HFF-Myc (cell line): ENCODE results near the gene ZNF530.

Experiments
- DNase-seq: peaks from one replicate; pipeline ENCODE4 v3.0.0-alpha.2; 2011; ENCODE audit warnings: low read depth; ENCODE audit errors: extremely low read depth
- H3K4me3 ChIP-seq: replicated peaks from 2 replicates; pipeline ENCODE4 v1.5.1; 2011; ENCODE audit warnings: low read depth, mild to moderate bottlenecking, control low read depth, low read length
- TF ChIP-seq, protein P1 (sequence below): IDR thresholded peaks from 2 replicates; pipeline ENCODE4 v1.5.1; 2012; ENCODE audit warnings: mild to moderate bottlenecking, low read depth, low read length, control low read depth; ENCODE audit errors: missing control alignments

ZNF530 gene

DNA sequence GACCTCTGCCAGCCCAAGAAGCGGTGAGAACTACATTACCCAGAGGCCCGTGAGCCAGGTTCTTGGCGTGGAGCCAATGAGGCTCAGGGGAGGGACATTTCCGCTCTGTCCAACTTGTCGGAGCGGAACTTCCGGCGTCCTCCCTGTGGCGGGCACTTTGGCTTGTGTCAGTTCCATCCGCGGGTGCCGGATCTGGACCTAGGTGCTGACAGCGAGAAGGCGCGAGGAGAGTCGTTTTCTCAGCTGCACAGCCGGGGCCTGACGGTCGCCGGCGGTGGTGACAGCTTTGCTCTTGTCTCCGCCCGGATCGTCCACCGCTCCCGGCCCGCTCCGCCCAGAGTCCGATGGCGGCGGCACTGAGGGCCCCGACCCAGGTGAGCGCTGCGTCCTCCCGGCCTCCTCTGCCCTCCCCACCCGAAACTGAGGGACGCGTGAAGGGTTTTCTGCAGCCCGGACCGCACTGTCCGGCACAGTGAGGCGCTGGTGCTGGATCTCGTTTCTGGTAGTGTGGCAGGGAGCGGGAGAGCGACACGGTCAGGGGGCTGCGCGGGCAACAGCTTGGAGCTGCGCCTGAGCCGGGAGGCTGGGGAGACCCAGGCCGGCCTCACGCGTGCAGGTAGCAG lies at the start of gene ZNF530:
ZNF530 (plus strand) TSS at position 125 of the 623 bp plus-strand sequence. CDS start 4,461 bp downstream, outside the sequence.
- peak; percentile 81 for DNase-seq
- TF ChIP-seq, protein P1, sequence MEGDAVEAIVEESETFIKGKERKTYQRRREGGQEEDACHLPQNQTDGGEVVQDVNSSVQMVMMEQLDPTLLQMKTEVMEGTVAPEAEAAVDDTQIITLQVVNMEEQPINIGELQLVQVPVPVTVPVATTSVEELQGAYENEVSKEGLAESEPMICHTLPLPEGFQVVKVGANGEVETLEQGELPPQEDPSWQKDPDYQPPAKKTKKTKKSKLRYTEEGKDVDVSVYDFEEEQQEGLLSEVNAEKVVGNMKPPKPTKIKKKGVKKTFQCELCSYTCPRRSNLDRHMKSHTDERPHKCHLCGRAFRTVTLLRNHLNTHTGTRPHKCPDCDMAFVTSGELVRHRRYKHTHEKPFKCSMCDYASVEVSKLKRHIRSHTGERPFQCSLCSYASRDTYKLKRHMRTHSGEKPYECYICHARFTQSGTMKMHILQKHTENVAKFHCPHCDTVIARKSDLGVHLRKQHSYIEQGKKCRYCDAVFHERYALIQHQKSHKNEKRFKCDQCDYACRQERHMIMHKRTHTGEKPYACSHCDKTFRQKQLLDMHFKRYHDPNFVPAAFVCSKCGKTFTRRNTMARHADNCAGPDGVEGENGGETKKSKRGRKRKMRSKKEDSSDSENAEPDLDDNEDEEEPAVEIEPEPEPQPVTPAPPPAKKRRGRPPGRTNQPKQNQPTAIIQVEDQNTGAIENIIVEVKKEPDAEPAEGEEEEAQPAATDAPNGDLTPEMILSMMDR, result no peak
- peak within 1 kb of the TSS; percentile 77 for H3K4me3 ChIP-seq

DNA sequence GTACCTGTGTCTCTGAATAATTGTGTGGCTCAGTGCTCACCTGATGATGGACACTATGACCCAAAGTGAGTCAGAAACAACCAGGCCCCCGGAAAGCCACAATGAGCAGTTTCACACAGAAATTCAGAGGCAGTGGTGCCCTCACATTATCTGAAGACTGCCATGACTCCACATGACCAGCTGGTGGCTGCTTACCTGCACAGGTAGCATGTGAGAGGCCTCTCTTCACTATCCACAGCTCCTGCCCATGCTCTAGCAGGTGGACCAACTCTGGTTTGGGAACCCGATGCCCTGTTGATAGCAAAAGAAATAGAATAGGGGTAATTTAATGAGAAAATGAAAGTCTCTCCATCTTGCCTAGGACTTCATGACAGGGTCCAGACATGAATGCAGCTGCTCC lies 47.3 kb upstream of the ZNF530 start:
- TF ChIP-seq, protein P1, result no peak
- no peak overlapping the region for H3K4me3 ChIP-seq
- no peak for DNase-seq

DNA sequence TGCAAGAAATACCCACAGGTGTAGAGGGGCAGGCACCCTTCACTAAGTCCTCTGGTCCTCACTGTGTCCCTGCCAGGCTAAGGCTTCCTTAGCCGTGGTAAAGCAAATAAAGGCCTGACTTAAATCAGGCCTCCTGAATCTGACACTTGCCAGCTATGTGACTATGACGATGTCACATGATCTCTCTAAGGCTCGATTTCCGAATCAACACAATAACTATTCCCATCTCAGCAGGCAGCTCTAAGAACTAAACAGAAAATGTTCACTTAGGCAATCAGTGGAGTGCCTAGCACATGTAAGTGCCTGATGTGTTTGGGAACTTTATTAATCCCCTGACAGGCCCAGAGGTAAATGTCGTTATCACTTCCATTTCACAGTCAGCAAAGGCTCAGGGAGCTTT lies 42.0 kb upstream of the ZNF530 start:
- H3K4me3 ChIP-seq, result no peak overlapping the region
- no peak for DNase-seq
- TF ChIP-seq, protein P1, result no peak

DNA sequence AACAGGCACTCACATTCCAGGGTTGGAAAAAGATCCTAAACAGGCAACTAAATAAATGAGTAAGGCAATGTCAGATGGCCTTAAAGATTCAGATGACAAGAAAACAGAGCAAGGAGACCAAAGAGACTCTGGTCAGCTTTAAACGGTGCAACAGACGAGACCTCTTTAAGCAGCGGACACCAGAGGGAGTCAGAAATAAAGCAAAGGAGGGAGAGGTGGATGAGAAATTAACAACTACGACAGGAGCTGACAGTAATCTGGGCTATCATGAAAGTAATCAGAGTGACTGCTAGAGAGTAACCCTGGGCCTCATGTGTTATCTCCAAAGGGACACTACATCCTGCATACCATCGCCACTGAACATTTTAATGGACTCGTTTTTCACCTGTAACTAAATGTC lies 41.2 kb upstream of the ZNF530 start:
- no peak for DNase-seq
- TF ChIP-seq, protein P1, result peak; percentile 10
- peak overlapping the region; percentile 69 for H3K4me3 ChIP-seq

DNA sequence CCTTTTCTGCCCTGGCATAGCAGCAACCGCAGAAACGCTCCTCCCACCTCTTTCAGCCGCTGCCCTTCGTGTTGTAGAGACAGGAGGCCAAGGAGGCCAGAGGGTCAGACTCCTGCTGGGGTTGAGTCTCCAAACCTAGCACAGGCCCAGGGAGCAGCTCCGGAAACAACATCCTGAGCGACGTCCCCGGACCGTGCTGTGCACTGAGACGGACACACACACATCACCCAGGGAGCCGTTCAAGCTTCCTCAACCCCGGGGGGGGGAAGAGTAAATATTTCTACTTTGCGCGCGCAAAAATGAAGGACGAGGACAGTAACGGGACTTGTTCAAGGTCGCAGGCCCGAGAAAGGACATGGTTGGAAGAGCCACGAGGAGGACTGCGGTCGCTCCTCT lies 40.7 kb upstream of the ZNF530 start:
- H3K4me3 ChIP-seq, result peak overlapping the region; percentile 69
- no peak for DNase-seq
- TF ChIP-seq, protein P1, result no peak

DNA sequence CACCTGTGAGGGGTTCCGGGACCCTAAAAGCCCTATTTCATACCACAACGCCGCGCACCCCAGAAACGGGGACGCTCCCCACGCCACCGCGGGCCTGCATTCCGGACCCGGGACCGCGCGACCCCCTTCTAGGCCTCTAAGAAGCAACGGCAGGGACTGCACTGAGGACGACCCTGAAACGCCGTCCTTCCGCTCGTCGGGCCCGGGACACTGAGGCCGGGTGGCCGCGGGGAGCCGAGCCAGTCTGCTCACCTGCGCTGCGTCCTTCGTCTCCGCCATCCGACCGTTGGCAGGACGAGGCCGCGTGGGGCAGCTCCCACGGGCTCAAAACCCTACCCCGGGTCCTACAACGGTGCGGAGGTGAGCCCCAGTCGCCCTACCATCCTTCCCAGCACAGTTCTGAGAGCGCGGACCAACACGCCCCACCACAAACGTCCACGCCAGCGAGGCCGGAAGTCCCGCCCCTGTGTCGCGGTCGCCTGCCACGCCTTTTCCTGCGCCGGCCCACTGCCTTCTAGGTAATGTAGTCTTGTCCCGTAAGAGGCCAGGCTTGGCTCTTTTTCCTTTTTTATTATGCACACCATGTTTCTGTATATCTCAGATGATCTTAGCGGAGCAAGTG lies 40.2 kb upstream of the ZNF530 start, which contains the start of gene ZNF550:
ZNF550 (minus strand) TSS at position 460 of the 622 bp plus-strand sequence; CDS start at position 279, 181 bp downstream.
- peak; percentile 55 for DNase-seq
- peak within 1 kb of the TSS; percentile 69 for H3K4me3 ChIP-seq

More for the DNA sequence above, 40.2 kb upstream of the ZNF530 start, which contains the start of gene ZNF550:
- TF ChIP-seq, protein P1, result no peak
